HCT116 (cell line): Measurements from ENCODE around the gene C10orf88.

ENCODE experiments used
- CEBPB ChIP-seq: IDR thresholded peaks from 2 replicates; pipeline ENCODE4 v1.6.1; 2012; ENCODE audit warnings: low read depth
- CTCF ChIP-seq, 3 experiments: fragments of 200-600 bp in 1 of 3; sonication (generic) in 1 of 3; IDR thresholded peaks in 2 of 3; conservative IDR thresholded peaks in 1 of 3; 2 replicates each; pipeline ENCODE4 v1.5.1; 2012 to 2017; ENCODE audit warnings: low read depth in 2 of 3, low read length in 2 of 3, antibody characterized with exemption in 1 of 3, borderline replicate concordance in 1 of 3, control low read depth in 1 of 3, mild to moderate bottlenecking in 1 of 3, mixed read lengths in 1 of 3, mixed run types in 1 of 3, moderate library complexity in 1 of 3; ENCODE audit not compliant: insufficient read depth in 1 of 3
- EGR1 ChIP-seq: IDR thresholded peaks from 2 replicates; pipeline ENCODE4 v1.6.1; 2012; ENCODE audit warnings: low read depth
- EZH2 ChIP-seq: fragments of 200-600 bp; sonication (generic); IDR thresholded peaks from 2 replicates; pipeline ENCODE4 v1.6.1; 2017; ENCODE audit warnings: antibody characterized with exemption, mixed run types
- FOSL1 ChIP-seq: IDR thresholded peaks from 2 replicates; pipeline ENCODE4 v1.6.1; 2012; ENCODE audit warnings: low read depth
- MAX ChIP-seq: IDR thresholded peaks from 2 replicates; pipeline ENCODE4 v1.6.1; 2012
- POLR2A ChIP-seq: IDR thresholded peaks from 2 replicates; pipeline ENCODE4 v1.7.0; 2011; ENCODE audit warnings: borderline replicate concordance; ENCODE audit not compliant: insufficient read depth, insufficient read length; ENCODE audit errors: extremely low read depth
- POLR2AphosphoS5 ChIP-seq: IDR thresholded peaks from 2 replicates; pipeline ENCODE4 v1.6.1; 2011; ENCODE audit warnings: mild to moderate bottlenecking, low read depth, low read length, moderate library complexity
- RAD21 ChIP-seq: IDR thresholded peaks from 2 replicates; pipeline ENCODE4 v1.6.1; 2012; ENCODE audit warnings: low read depth, mild to moderate bottlenecking
- SP1 ChIP-seq: IDR thresholded peaks from 2 replicates; pipeline ENCODE4 v1.6.1; 2012; ENCODE audit warnings: low read depth
- ZFX ChIP-seq: fragments of 450-650 bp; IDR thresholded peaks from 2 replicates; pipeline ENCODE4 v1.6.1; 2017

- TF ChIP-seq CTCF (IDR thresholded peaks at IDR 0.05 in 2 of 3, conservative IDR thresholded peaks at IDR 0.05 in 1 of 3; ENCODE audit: borderline replicate concordance in 1 of 3, insufficient read depth in 1 of 3, low read depth in 2 of 3, low read length in 2 of 3) (no peak), FOSL1 (no peak), POLR2A (no peak), RAD21 (no peak), ZFX (no peak), EZH2 (no peak), POLR2AphosphoS5 (no peak), SP1 (no peak), EGR1 (no peak), MAX (no peak), CEBPB (no peak)
Measured at GRCh38 chr10:122957474-122957873, 3.4 kb upstream of the C10orf88 start.
